Endometrial microvascular endothelial cells (primary cell): Measurements from ENCODE around the gene FADS1. TPM values are rescaled to one million over a fixed set of nuclear protein-coding genes. Genes with fewer than 3 reads are reported as not detected.

ENCODE experiments used
- in situ Hi-C: cut with HindIII; loops from 2 replicates; pipeline ENCODE4 v1.10.0; 2017; ENCODE audit warnings: low sequenced_read_pairs, low pct_unique_long_range_greater_than_20kb; ENCODE audit errors: inconsistent ontology term
- total RNA-seq: library from RNA; depleted of rRNA; stranded (reverse); fragments of >200 nt; gene quantifications from one replicate; pipeline ENCODE4 v1.2.3, GENCODE V29; 2015; ENCODE audit errors: inconsistent ontology term

The FADS1 gene
- total RNA-seq, 1 donor from 2014 or later, result 40.0 TPM

DNA sequence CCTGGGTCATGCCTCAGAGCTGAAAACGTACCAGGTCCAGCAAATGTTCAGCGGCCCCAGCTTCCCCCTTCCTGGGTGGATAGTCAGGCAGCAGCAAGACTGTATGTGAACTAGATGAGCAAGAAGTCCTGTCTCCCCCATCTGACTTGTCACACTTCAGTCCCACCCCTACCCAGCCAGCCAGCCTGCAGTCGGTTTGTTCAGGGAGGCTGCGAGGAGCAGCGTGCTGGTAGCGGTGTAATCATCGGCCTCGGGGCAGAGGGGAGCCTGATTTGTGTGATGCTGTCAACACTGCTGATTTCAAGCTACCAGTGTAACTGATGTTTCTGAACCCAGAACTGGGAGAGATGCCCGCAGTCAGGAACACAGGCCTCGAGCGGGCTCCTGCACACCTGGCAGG is 34.0 kb downstream of the FADS1 start:
- in situ Hi-C loops, result loop anchor here (25.0 kb wide), 1 partner anchor 304 kb away; no protein-coding TSS in a partner anchor

DNA sequence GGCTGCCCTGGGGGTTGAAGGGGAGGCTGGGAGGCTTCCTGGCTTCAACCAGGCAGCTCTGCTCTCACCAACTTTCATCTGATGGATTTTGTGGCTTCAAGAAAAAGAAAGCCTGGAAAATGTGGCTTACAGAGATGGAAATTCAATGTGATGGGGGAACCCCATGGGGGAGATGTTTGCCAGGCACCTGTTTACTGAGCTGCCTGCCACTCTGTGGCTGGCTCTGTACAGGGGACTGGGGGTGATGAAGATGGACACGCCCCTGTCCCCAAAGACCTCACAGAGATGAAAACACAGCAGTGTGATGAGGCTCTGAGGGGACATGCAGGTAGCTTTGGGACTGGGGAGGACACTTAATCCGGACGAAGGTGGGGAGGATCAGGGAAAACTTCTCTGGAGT is 34.5 kb downstream of the FADS1 start:
- in situ Hi-C loops, result loop anchor here (25.0 kb wide), 1 partner anchor 305 kb away; no protein-coding TSS in a partner anchor

DNA sequence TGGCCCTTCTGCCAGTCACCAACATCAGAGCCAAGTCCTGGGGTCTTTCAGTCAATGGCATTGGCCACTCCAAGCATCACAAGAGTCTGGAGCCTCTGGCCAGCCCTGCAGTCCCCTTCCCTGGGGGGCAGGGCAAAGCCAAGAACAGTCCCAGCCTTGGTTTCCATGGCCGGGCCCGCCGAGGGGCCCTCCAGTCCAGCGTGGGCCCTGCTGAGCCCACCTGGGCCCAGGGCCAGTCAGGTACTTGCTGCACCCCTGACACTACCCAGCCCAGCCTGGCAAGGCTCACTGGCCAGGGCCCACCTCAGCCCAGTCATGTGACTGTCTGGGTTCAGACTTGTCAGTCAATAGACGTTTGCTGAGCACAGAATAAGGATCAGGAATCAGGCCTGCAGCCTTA is 35.2 kb downstream of the FADS1 start:
- in situ Hi-C loops, result loop anchor here (25.0 kb wide), 1 partner anchor 306 kb away; no protein-coding TSS in a partner anchor

DNA sequence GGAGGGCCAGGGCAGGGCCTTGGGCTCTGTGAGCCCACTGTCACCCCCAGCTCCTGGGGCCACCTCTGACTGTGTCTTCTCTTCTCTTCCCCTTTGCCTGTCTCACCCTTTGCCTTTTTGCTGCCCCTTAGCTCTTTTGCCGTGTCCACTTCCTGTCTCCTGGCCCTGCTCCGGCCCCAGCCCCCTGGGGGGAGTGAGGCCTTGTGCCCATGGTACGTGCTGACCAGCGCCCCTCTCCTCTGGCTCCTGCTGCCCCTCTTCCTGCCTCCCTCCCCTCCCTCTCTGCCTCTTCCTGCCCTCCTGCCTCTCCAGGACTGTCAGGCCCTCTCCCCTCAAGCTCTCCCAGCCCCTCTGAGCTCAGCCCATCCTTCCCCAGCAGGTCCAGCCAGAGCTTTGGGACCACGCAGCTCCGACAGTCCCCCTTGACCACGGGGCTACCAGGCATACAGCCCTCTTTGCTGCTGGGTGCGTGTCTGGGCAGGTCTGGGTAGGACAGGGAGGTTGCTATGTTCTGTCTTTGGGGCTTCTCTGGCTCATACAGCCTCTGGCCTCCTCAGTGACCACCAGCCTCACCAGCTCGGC is 36.1 kb downstream of the FADS1 start:
- in situ Hi-C loops, result loop anchor here (25.0 kb wide), 1 partner anchor 307 kb away; no protein-coding TSS in a partner anchor

DNA sequence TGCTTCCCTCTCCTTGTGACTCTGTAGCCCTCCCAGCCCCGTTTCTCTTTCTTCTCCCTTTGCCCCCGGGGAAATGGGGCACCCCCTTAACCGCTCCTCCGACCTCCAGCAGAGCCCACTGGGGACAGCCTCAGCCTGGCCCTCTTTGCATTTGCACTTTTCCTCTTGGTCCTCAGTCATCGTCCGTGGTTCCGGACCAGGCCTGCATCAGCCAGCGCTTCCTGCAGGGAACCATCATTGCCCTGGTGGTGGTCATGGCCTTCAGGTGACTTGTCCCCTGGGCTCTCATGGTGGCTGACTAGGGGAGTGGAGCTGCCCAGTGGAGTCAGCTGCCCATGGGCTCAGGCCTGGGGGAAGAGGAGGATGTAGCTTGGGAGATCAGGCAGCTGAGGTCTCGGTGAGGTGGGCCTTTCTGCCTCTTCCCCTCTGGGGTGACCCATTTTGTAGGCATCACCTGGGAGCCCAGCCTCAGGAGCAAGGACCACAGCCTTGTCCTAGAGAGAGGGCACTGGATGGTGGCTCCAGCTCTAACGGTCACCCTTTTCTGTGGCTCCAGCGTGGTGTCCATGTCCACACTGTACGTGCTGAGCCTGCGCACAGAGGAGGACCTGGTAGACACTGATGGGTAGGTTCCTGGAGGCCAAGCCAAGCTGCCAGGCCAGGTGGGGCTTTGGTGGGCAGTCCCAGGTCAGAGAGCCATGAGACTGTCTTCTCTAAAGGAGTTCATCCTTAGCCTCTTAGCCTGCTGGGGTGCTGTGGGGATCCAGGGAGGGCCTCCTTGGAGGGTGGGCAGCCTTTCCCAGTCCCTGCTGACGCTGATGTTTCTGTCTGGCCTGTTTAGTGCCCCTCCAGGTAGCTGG is 36.9 kb downstream of the FADS1 start:
- in situ Hi-C loops, result loop anchor here (25.0 kb wide), 1 partner anchor 307 kb away; no protein-coding TSS in a partner anchor

DNA sequence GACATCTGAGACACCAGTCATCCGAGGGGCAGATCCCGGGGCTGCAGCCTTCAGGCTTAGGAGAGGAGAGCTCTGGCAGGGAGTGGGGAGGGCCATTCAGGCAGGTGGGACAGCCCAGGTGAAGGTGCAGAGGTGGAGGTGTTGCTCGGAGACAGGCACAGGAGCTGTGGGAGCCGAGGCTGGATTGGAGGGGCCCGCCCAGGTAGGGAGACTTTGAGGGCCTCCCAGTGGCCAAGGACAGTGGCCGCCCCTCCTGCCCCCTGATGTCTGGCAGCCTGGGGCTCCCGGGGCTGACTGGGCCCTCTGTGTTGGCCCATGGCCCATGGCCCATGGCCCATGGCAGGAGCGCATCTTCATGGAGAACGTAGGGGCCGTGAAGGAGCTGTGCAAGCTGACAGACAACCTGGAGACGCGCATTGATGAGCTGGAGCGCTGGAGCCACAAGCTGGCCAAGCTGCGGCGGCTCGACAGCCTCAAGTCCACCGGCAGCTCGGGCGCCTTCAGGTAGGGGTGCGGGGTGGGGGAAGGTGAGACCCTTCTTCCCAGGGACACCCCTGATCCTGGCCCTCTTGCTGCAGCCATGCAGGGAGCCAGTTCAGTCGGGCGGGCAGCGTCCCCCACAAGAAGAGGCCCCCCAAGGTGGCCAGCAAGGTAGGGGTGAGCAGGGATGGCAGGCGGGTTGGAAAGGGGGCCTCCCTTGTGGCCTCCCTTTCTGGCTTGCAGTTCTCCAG is 37.7 kb downstream of the FADS1 start:
- in situ Hi-C loops, result loop anchor here (25.0 kb wide), 1 partner anchor 308 kb away; no protein-coding TSS in a partner anchor

DNA sequence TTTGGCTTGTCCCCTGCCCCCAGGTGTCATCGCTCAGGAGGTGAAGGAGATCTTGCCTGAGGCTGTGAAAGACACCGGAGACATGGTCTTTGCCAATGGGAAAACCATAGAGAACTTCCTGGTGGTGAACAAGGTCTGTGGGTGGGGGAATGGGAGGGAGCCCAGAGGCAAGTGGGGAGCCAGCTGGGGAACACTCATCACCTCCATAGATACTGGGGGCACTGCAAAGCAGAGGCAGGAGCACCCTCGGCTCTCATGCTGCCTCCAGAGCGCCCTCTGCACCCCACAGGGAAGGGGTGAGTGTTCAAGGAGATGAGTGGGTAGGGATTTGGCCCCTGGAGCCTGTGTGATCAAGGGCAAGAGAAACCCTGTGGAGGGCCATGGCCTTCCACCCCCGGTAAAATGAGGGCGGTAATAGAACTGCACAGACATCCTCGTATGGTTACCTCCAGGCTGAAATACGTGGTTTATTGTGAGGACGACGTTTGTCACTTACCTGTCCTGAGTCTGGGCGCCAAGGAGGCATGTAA is 38.4 kb downstream of the FADS1 start:
- in situ Hi-C loops, result loop anchor here (25.0 kb wide), 1 partner anchor 309 kb away; no protein-coding TSS in a partner anchor

DNA sequence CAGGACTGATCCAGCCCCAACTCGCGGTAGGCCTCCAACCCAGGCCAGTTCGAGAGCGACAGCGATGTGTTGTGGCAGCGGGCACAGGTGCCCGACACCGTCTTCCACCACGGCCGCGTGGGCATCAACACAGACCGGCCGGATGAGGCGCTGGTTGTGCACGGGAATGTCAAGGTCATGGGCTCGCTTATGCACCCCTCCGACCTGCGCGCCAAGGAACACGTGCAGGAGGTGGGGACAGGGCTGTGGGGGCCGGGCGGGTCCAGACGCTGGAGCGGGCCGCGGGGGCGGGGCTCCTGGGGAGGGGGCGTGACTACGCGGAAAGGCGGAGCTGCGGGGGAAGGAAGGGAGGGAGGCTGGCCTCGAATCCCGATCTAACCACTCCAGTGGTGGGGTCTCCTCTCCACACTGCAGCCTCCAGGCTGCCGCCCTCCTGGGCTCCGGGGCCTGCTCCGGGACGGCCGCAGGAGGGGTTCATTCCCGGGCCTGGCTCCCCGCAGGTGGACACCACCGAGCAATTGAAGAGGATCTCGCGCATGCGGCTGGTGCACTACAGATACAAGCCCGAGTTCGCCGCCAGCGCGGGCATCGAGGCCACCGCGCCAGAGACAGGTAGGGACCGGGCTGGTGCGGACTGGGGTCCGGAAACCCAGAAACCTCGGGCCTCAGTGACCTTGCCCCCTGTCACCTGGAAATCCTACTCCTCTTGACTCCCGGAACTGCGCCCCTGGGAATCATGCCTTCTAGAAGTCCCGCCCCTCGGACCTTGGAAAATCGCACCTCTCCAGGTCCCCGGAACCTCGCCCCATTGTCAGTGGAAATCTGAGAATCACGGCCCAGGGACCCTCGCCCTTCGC is 39.3 kb downstream of the FADS1 start:
- in situ Hi-C loops, result loop anchor here (25.0 kb wide), 1 partner anchor 310 kb away; no protein-coding TSS in a partner anchor

DNA sequence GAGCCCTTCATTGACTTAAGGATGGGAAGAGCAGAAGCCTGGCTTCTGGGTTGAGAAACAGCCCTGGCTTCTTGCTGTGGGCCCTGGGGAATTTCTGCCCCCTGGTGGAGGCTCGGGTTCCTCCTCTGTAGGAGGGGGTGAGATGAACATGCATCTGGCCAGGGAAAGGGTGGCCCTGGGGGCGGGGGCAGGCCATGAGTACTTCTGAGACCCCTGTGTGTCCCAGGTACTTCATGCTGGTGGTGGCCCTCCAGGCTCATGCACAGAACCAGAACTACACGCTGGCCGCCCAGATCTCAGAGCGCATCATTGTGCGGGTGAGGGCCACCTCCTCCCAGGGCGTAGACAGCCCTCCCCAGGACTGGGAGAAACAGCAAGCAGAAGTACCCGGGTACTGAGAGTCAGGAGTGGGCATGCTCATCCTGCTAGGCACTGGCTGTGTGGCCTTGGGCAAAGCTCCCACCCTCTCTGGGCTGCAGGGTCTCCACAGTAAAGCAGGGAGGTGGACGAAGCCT is 40.2 kb downstream of the FADS1 start:
- in situ Hi-C loops, result loop anchor here (25.0 kb wide), 1 partner anchor 311 kb away; no protein-coding TSS in a partner anchor

DNA sequence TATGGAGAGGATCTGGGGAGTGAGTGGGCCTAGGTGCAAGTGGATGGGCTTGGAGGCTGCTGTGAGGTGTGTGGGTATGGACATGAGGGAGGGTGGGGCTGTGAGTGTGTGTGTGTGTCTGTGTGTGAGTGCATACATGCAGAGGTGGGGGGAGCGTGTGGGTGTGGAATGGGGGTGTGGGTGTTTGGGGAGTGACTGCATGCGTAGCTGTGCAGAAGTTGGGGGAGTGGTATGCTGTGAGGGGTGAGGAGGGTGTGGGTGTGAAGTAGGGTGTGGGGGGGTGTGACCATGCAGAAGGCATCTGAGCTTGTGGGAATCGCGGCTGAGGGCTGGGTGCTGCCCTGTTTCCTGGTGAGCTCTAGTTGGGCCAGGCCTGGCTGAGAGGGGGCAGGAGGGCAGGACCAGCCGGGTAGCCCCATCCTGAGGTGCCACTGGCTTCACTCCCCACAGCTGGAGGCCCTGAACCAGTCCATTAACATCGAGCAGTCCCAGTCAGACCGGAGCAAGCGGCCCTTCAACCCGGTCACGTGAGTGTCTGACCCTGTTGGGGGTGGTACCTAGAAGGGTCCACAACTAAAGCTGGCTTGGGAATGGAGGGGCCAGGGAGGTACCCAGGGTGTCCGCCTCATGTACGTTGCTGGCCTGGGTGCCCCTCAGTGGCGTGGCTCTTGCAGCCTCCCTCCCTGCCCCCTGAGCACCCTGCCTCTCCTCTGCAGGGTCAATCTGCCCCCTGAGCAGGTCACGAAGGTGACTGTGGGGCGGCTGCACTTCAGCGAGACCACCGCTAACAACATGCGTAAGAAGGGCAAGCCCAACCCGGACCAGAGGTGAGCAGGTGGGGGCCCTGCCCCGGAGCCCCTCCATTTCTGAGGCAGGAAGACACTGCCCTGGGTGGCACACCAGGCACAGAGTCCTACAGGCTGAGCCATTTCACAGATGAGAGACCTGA is 40.9 kb downstream of the FADS1 start:
- in situ Hi-C loops, result loop anchor here (25.0 kb wide), 1 partner anchor 311 kb away; no protein-coding TSS in a partner anchor

DNA sequence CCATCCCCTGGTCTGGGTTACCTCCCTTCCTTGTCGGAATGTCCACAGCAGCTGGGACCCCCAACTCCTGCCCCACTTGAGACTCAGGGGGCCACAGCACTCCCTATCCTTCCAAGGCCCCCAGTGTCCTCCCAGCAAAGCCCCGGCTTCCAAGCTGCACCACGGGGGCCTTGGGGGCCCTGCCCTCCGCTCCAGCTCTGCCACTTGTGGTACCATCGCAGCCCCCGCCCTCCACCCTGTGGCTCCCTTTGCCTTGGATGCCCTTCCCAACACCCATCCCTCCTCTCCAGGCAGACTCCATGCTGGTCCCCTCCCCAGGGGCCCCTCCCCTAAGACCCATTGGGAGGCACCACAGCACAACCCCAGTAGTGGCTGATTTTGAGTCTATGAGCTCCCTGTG is 41.7 kb downstream of the FADS1 start:
- in situ Hi-C loops, result loop anchor here (25.0 kb wide), 1 partner anchor 312 kb away; no protein-coding TSS in a partner anchor

DNA sequence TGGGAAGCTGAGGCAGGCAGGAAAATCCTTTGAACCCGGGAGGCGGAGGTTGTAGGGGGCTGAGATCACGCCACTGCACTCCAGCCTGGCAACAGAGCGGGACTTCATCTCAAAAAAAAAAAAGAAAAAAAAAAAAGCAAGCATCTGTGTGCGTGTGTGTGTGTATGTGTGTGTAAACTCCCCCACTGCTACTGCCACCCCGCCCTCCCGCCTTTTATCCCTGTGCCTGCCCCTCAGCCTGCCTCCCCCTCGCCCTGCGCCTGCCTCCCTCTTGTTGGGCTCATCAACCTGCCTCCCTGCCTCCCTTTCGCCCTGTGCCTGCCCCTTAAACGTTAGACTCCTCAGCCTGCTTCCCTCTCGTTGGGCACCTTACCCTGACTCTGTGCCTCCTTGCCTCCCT is 42.4 kb downstream of the FADS1 start:
- in situ Hi-C loops, result no loop called here

DNA sequence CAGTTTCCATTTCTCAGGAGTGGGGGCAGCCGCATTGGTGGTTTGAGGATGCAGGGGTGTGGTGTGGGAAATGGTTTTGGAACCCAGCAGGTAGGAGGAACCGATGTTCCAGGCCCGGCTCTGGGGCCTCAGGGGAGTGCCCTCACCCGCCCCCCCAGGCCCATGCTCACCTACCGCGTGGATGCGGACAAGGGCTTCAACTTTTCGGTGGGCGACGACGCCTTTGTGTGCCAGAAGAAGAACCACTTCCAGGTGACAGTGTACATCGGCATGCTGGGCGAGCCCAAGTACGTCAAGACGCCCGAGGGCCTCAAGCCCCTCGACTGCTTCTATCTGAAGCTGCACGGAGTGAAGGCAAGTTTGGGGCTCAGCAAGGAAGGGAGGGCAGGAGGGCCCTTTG is 43.0 kb downstream of the FADS1 start:
- in situ Hi-C loops, result no loop called here

DNA sequence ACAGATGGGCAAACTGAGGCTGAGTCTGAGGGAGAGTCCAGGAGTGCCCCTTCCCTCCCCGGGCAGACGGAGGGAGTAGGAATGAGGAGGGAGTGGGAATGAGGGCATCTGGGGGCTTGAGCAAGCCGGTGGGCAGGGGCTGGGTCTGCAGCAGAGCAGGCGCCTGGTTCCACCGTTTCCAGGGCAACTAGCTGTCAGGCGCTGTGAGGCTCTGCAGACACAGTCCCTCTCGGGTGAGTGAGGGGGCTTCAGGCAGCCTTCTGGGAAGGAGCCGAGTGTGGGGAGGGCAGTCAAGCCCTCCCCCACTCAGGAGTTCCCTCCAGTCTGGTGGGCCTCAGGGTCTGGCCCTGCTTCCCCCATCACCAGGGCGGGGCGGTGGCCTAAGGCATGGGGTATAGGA is 43.4 kb downstream of the FADS1 start:
- in situ Hi-C loops, result no loop called here

DNA sequence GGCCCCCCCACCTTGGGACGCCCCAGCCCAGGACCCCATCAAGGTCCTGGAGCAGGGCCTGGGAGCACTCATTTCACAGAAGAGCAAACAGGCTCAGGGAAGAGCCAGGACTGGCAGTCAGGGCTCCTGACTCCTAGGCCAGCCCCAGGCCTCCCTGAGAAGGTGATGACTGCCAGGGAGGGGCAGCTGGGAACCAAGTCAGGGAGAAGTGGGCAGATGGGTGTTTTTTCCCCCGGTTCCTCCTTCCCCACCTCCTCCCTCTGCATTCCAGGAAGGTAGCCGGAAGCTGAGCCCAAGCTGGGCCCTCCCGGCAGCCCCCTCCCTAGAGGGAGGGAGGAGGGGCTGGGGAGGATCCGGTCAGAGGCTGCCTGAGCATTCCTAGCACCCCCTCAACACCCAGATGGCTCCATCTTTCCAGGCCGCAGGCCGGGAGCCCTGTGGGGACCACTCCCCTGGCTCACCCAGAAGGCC is 44.8 kb downstream of the FADS1 start:
- in situ Hi-C loops, result no loop called here

DNA sequence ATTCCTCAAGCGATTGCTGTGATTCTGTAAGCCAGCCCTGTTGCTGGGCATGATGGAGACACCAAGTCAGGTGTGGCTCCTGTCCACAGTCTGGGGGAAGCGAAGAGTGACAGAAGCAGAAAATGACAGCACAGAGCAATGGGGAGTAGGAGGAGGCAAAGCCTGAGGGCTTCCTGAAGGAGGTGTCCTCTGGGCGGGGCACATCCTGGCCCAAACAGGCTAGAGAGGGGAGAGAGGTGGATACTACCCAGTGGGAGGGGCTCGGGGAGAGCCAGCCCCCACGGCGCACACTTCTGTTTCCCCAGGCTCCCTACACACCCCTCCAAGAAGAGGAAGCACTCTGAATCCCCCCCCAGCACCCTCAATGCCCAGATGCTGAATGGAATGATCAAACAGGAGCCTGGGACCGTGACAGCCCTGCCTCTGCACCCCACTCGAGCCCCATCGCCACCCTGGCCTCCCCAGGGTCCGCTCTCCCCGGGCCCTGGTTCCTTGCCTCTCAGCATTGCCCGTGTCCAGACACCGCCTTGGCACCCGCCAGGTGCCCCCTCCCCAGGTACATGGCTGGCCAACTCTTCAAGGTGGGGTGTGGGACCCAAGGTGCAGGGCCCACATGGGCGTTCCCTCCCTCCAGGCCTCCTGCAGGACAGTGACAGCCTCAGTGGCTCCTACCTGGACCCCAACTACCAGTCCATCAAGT is 45.5 kb downstream of the FADS1 start:
- in situ Hi-C loops, result no loop called here
